ENCODE measurements around the gene SLC39A7. TPM values are rescaled to one million over a fixed set of nuclear protein-coding genes. Genes with fewer than 3 reads are reported as not detected.
A peak's percentile ranks its signal among the peaks of the same experiment; 100 is the strongest.

SLC39A7 gene
- total and polyA plus RNA-seq, 2 of the 13 experiments (the other 11 are each of a cell fraction or from before 2014, with no cell fraction given): 142 to 229 TPM

DNA sequence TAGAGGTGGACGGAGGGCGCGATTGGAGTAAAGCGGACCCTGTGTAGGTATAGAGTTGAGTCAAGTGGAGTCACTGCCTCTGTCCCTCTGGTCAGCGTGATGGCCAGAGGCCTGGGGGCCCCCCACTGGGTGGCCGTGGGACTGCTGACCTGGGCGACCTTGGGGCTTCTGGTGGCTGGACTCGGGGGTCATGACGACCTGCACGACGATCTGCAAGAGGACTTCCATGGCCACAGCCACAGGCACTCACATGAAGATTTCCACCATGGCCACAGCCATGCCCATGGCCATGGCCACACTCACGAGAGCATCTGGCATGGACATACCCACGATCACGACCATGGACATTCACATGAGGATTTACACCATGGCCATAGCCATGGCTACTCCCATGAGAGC, 479 bp downstream of the SLC39A7 start (continued):
- TF ChIP-seq MYC (CRISPR knock-in tag; IDR thresholded peaks at IDR 0.05; ENCODE audit: borderline replicate concordance): 0 out of 2 replicates have a peak, but pooled peaks have one; percentile 17
- no peak for TF ChIP-seq DNMT1 (CRISPR knock-in tag; IDR thresholded peaks at IDR 0.05)
- 0 out of 2 replicates have a peak, but pooled peaks have one; percentile 17 for TF ChIP-seq REXO4 (CRISPR knock-in tag; IDR thresholded peaks at IDR 0.05; ENCODE audit: borderline replicate concordance)
- TF ChIP-seq, protein P1, sequence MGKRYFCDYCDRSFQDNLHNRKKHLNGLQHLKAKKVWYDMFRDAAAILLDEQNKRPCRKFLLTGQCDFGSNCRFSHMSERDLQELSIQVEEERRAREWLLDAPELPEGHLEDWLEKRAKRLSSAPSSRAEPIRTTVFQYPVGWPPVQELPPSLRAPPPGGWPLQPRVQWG (CRISPR knock-in tag; IDR thresholded peaks at IDR 0.05; ENCODE audit: borderline replicate concordance, low read depth): no peak
- TF ChIP-seq ZIK1 (CRISPR knock-in tag; IDR thresholded peaks at IDR 0.05; ENCODE audit: borderline replicate concordance, low read depth): 0 out of 2 replicates have a peak, but pooled peaks have one; percentile 61
- 0 out of 2 replicates have a peak, but pooled peaks have one; percentile 8 for TF ChIP-seq FOXJ3 (CRISPR knock-in tag; IDR thresholded peaks at IDR 0.05; ENCODE audit: borderline replicate concordance)
- TF ChIP-seq, protein P2, sequence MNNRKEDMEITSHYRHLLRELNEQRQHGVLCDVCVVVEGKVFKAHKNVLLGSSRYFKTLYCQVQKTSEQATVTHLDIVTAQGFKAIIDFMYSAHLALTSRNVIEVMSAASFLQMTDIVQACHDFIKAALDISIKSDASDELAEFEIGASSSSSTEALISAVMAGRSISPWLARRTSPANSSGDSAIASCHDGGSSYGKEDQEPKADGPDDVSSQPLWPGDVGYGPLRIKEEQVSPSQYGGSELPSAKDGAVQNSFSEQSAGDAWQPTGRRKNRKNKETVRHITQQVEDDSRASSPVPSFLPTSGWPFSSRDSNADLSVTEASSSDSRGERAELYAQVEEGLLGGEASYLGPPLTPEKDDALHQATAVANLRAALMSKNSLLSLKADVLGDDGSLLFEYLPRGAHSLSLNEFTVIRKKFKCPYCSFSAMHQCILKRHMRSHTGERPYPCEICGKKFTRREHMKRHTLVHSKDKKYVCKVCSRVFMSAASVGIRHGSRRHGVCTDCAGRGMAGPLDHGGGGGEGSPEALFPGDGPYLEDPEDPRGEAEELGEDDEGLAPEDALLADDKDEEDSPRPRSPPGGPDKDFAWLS (CRISPR knock-in tag; IDR thresholded peaks at IDR 0.05; ENCODE audit: borderline replicate concordance): no peak
- no peak for TF ChIP-seq CREM (IDR thresholded peaks at IDR 0.05)
- TF ChIP-seq CREM (CRISPR knock-in tag; IDR thresholded peaks at IDR 0.05): no peak

DNA sequence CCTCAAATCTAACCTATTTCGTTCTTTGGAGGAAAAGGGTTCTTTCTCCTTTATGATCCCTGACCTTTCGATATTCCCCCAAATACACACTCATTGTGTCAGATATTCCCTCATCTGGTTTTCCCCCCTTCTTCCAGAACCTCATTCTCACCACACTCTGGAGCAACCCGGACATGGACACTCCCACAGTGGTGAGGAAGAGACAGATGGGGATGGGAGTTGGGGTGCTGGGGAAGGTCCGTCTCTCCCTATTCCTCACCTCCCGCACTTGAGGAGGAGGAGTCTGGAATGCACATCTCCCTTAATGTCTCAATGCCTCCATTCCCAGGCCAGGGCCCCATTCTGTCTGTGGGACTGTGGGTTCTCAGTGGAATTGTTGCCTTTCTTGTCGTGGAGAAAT, 1.3 kb downstream of the SLC39A7 start:
- Histone ChIP-seq H3K79me2 (ENCODE audit: insufficient read depth, low read length) (peaks cover 44% of the 10 kb centered on the region), H3K9me3 (ENCODE audit: low read length) (no peaks in the 10 kb centered on the region), H3K4me2 (ENCODE audit: low read depth, low read length) (peak overlapping the region; percentile 99), H3K27me3 (ENCODE audit: control insufficient read depth in 1 of 2, insufficient read depth in 2 of 2, low read length in 2 of 2) (peaks cover 0 to 4% of the 10 kb centered on the region in 2 experiments; a peak in 1 of 5 replicates), H2AFZ (ENCODE audit: low read length) (no peak overlapping the region), H3K36me3 (replicated peaks in 1 of 2; ENCODE audit: control insufficient read depth in 1 of 2, insufficient read depth in 2 of 2, low read length in 2 of 2) (peaks cover 10 to 28% of the 10 kb centered on the region in 2 experiments), H4K20me1 (ENCODE audit: insufficient read depth, low read length) (peaks cover 27% of the 10 kb centered on the region), H3K9ac (ENCODE audit: insufficient read depth, low read depth, low read length) (peak overlapping the region; percentile 99), H3K4me3 (replicated peaks in 1 of 3; ENCODE audit: insufficient read depth in 1 of 3, low read depth in 2 of 3, low read length in 3 of 3) (peak overlapping the region; percentile 87 to 93 (median 93)), H3K4me1 (ENCODE audit: insufficient read depth, low read length) (peaks cover 73% of the 10 kb centered on the region), H3K27ac (ENCODE audit: extremely low read length, insufficient read depth, low read length) (peak overlapping the region; percentile 99)
- intact Hi-C loops (cut with micrococcal nuclease; ENCODE audit: unreplicated experiment): loop anchor here (1.0 to 2.0 kb wide), 2 partner anchors 47 to 69 kb away; partner anchors contain the start of gene VPS52
- BruUV-seq (replicated peaks): no TSS peak
- DNase-seq (ENCODE audit: low spot score): no peak
- no peak for ATAC-seq
- 71% methylated on average over 6 of the region's 6 CpGs for WGBS (ENCODE audit: low lambda C conversion rate)
- ChIA-PET POLR2A (no interaction called here), CTCF (ENCODE audit: low intra/inter-chr PET ratio, low total read pairs) (no interaction called here)
- in situ Hi-C loops (cut with HindIII; ENCODE audit: extremely low pct_ligation_motif_present, low pct_unique_long_range_greater_than_20kb): loop anchor here (5.0 to 10.0 kb wide), 3 partner anchors 45 to 213 kb away; partner anchors contain the start of genes CUTA, PHF1 and RGL2
- FAIRE-seq: no peak
- TF ChIP-seq TRIM24 (CRISPR knock-in tag; IDR thresholded peaks at IDR 0.05) (no peak), KLF15 (CRISPR knock-in tag; IDR thresholded peaks at IDR 0.05; ENCODE audit: borderline replicate concordance) (no peak), ZNF589 (CRISPR knock-in tag; conservative IDR thresholded peaks at IDR 0.05) (no peak), ADNP (CRISPR knock-in tag; IDR thresholded peaks at IDR 0.05) (no peak), FOXA1 (IDR thresholded peaks at IDR 0.05) (no peak), FOXA1 (CRISPR knock-in tag; IDR thresholded peaks at IDR 0.05) (no peak), PRPF4 (IDR thresholded peaks at IDR 0.05; ENCODE audit: low read depth, low read length, poor library complexity, severe bottlenecking) (no peak)
- TF ChIP-seq, protein P3, sequence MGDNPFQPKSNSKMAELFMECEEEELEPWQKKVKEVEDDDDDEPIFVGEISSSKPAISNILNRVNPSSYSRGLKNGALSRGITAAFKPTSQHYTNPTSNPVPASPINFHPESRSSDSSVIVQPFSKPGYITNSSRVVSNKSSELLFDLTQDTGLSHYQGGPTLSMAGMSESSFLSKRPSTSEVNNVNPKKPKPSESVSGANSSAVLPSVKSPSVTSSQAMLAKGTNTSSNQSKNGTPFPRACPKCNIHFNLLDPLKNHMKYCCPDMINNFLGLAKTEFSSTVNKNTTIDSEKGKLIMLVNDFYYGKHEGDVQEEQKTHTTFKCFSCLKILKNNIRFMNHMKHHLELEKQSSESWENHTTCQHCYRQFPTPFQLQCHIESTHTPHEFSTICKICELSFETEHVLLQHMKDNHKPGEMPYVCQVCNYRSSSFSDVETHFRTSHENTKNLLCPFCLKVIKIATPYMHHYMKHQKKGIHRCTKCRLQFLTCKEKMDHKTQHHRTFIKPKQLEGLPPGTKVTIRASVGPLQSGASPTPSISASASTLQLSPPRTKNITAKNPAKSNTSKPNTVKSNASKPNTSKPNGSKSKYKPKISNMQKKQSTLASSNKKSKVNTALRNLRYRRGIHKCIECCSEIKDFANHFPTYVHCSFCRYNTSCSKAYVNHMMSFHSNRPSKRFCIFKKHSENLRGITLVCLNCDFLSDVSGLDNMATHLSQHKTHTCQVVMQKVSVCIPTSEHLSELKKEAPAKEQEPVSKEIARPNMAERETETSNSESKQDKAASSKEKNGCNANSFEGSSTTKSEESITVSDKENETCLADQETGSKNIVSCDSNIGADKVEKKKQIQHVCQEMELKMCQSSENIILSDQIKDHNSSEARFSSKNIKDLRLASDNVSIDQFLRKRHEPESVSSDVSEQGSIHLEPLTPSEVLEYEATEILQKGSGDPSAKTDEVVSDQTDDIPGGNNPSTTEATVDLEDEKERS (CRISPR knock-in tag; IDR thresholded peaks at IDR 0.05): no peak
- TF ChIP-seq, protein P4, sequence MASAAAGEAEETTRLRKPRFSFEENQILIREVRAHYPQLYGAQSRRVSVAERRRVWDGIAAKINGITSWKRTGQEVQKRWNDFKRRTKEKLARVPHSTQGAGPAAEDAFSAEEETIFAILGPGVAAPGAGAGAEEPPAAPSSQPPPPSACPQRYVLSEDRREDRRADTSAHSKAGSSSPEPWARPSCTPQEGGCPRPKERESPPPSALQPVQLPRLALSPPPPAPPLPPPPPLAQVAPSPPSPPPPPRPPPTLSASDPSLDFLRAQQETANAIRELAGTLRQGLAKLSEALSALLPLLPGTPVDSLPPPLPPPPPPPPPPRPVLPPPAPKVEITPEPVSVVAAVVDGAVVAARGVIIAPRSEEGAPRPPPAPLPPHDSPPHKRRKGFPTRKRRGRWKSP (CRISPR knock-in tag; IDR thresholded peaks at IDR 0.05): 0 out of 2 replicates have a peak, but pooled peaks have one; percentile 2
